A673 (cell line): ENCODE measurements around the gene MCM3. TPM values are rescaled to one million over a fixed set of nuclear protein-coding genes. Genes with fewer than 3 reads are reported as not detected.

ENCODE experiments used
- BruUV-seq: library from RNA; stranded (reverse); fragments of 400-500 nt; replicated peaks from 2 replicates; lab custom pipeline; 2021; lab: Mats Ljungman, UMichigan
- CTCF ChIA-PET: fragments of 300-600 bp; sonication (Branson Sonifier 250); formaldehyde crosslinking; loops from one replicate; lab custom pipeline; 2022; ENCODE audit warnings: antibody characterized with exemption; lab: Charles Lee
- POLR2A ChIA-PET: fragments of 300-600 bp; sonication (Branson Sonifier 250); formaldehyde crosslinking; loops from one replicate; lab custom pipeline; 2022; ENCODE audit warnings: antibody characterized with exemption; ENCODE audit not compliant: low non-redundant PET; lab: Charles Lee
- DNase-seq: peaks from one replicate; pipeline ENCODE4 v3.0.0-alpha.2; 2015; ENCODE audit warnings: low spot score
- H3K27ac ChIP-seq: fragments of 200-600 bp; sonication (generic); 2 replicates; pipeline ENCODE4 v1.5.1; 2016; ENCODE audit warnings: mixed run types, low read depth, mild to moderate bottlenecking, mixed read lengths, antibody characterized with exemption, low read length; ENCODE audit not compliant: poor library complexity, severe bottlenecking
- H3K27me3 ChIP-seq: fragments of 200-600 bp; sonication (generic); replicated peaks from 2 replicates; pipeline ENCODE4 v1.6.1; 2017; ENCODE audit warnings: mixed run types, low read depth, mild to moderate bottlenecking, mixed read lengths, antibody characterized with exemption, low read length; ENCODE audit not compliant: insufficient read depth, poor library complexity
- H3K36me3 ChIP-seq: fragments of 200-600 bp; sonication (generic); 2 replicates; pipeline ENCODE4 v1.6.1; 2016; ENCODE audit warnings: mixed run types, mild to moderate bottlenecking, mixed read lengths, antibody characterized with exemption, low read length; ENCODE audit not compliant: insufficient read depth, poor library complexity, severe bottlenecking
- H3K4me1 ChIP-seq: fragments of 200-600 bp; sonication (generic); 2 replicates; pipeline ENCODE4 v1.6.1; 2017; ENCODE audit warnings: mixed run types, mild to moderate bottlenecking, mixed read lengths, antibody characterized with exemption, low read length; ENCODE audit not compliant: insufficient read depth, poor library complexity, severe bottlenecking
- H3K4me3 ChIP-seq: fragments of 200-600 bp; sonication (generic); 2 replicates; pipeline ENCODE4 v1.5.1; 2016; ENCODE audit warnings: low read depth, mixed run types, mild to moderate bottlenecking, mixed read lengths, low read length; ENCODE audit not compliant: poor library complexity, severe bottlenecking
- H3K9me3 ChIP-seq: fragments of 200-600 bp; sonication (generic); 2 replicates; pipeline ENCODE4 v1.6.1; 2016; ENCODE audit warnings: mixed run types, low read depth, mild to moderate bottlenecking, mixed read lengths, antibody characterized with exemption, low read length; ENCODE audit not compliant: poor library complexity, severe bottlenecking
- EZH2 ChIP-seq: fragments of 200-600 bp; sonication (generic); IDR thresholded peaks from 2 replicates; pipeline ENCODE4 v1.6.1; 2017; ENCODE audit warnings: borderline replicate concordance, low read depth, mild to moderate bottlenecking, mixed read lengths, antibody characterized with exemption, low read length; ENCODE audit not compliant: poor library complexity, severe bottlenecking
- intact Hi-C: fragments of 100-400 bp; cut with micrococcal nuclease; formaldehyde crosslinking; loops from one replicate; pipeline ENCODE4 v1.10.0; 2022; ENCODE audit not compliant: unreplicated experiment
- total RNA-seq: library from RNA; stranded (reverse); gene quantifications from 2 replicates; pipeline ENCODE4 v1.2.3, GENCODE V29; 2021
- TF ChIP-seq, protein P1 (sequence below): fragments of 300-800, 200-600 bp; sonication (generic); conservative IDR thresholded peaks from 2 replicates; pipeline ENCODE4 v1.5.1; 2017; ENCODE audit warnings: low read depth, mild to moderate bottlenecking, antibody characterized with exemption, low read length, moderate library complexity, mixed read lengths

MCM3 gene
- total RNA-seq, 1 experiment from 2014 or later, result 233 TPM

GRCh38 chr6:52253494-52253893, 31.0 kb downstream of the MCM3 start:
- no TSS peak for BruUV-seq
- intact Hi-C loops, result no loop called here
- H3K4me3 ChIP-seq, result no peak overlapping the region
- no peaks in the 10 kb centered on the region for H3K9me3 ChIP-seq
- ChIA-PET POLR2A (interaction anchor here (0.7 kb wide), 1 partner anchor 23 kb away, joined by 5 read pairs; no protein-coding TSS in a partner anchor), CTCF (no interaction called here)
- H3K4me1 ChIP-seq, result no peaks in the 10 kb centered on the region
- no peak overlapping the region for H3K27ac ChIP-seq
- no peaks in the 10 kb centered on the region for H3K27me3 ChIP-seq
- H3K36me3 ChIP-seq, result no peaks in the 10 kb centered on the region
- peak; percentile 41 for DNase-seq
- TF ChIP-seq EZH2, result no peak
- TF ChIP-seq, protein P1, sequence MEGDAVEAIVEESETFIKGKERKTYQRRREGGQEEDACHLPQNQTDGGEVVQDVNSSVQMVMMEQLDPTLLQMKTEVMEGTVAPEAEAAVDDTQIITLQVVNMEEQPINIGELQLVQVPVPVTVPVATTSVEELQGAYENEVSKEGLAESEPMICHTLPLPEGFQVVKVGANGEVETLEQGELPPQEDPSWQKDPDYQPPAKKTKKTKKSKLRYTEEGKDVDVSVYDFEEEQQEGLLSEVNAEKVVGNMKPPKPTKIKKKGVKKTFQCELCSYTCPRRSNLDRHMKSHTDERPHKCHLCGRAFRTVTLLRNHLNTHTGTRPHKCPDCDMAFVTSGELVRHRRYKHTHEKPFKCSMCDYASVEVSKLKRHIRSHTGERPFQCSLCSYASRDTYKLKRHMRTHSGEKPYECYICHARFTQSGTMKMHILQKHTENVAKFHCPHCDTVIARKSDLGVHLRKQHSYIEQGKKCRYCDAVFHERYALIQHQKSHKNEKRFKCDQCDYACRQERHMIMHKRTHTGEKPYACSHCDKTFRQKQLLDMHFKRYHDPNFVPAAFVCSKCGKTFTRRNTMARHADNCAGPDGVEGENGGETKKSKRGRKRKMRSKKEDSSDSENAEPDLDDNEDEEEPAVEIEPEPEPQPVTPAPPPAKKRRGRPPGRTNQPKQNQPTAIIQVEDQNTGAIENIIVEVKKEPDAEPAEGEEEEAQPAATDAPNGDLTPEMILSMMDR, result no peak

- ChIA-PET CTCF (no interaction called here), POLR2A (no interaction called here)
- no peaks in the 10 kb centered on the region for H3K9me3 ChIP-seq
- intact Hi-C loops, result no loop called here
- DNase-seq, result no peak
- no peaks in the 10 kb centered on the region for H3K27me3 ChIP-seq
- H3K4me1 ChIP-seq, result no peaks in the 10 kb centered on the region
- no peak overlapping the region for H3K27ac ChIP-seq
- TF ChIP-seq, protein P1, result no peak
- TF ChIP-seq EZH2, result no peak
- H3K4me3 ChIP-seq, result no peak overlapping the region
- no TSS peak for BruUV-seq
- H3K36me3 ChIP-seq, result no peaks in the 10 kb centered on the region
These were observed 33.4 kb downstream of the MCM3 start for GRCh38 chr6:52251113-52251512.

DNA sequence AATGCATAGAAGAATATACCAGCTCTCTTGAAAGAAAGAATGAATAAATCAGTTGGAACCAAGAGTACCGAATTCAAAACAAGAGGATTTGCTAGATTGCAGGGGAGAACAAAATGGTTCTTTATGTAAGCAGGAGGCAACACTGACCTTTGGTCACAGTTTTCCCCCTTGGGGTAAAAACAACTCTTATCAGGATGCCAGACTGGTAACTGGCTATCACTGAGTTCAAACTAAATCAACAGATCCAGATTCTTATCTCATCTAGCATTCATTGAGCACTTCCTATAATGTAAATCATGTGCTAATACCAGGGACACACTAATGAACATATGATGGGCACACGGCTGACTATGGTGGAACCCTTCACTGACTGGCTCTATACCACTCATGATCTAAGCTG, 35.5 kb downstream of the MCM3 start:
- Histone ChIP-seq H3K4me1 (no peaks in the 10 kb centered on the region), H3K27me3 (no peaks in the 10 kb centered on the region), H3K27ac (no peak overlapping the region), H3K36me3 (no peaks in the 10 kb centered on the region), H3K4me3 (no peak overlapping the region), H3K9me3 (no peaks in the 10 kb centered on the region)
- intact Hi-C loops, result no loop called here
- no TSS peak for BruUV-seq
- TF ChIP-seq, protein P1, result no peak
- TF ChIP-seq EZH2, result no peak
- POLR2A ChIA-PET, result no interaction called here
- CTCF ChIA-PET, result interaction anchor here (0.6 kb wide), 1 partner anchor 192 kb away, joined by 4 read pairs; no protein-coding TSS in a partner anchor
- DNase-seq, result no peak
